Activated naive CD8-positive, alpha-beta T cell treated with anti-CD3 and anti-CD28 coated beads, Interleukin-2, amount 10 ng/mL, durations not matched to agents 7 days and 5 days (primary cell): ENCODE data around the gene HBQ1. TPM values are rescaled to one million over a fixed set of nuclear protein-coding genes. Genes with fewer than 3 reads are reported as not detected.
"Not testable (repeated sequence)": the region's sequence is repeated elsewhere in the genome, so short reads cannot be mapped to it uniquely, and the experiment has no call there.

Experiments used
- ATAC-seq: fragments of 150-1000 bp; cut with Tn5 transposase; one replicate; pipeline ENCODE4 v1.10.0; 2021; ENCODE audit warnings: low read depth, moderate library complexity
- POLR2A ChIA-PET: fragments of 350-600 bp; sonication (Branson Sonifier 250); formaldehyde crosslinking; loops from one replicate; lab custom pipeline; 2021; ENCODE audit warnings: antibody characterized with exemption; lab: Charles Lee
- DNase-seq: peaks from one replicate; pipeline ENCODE4 v3.0.0; 2021
- H3K27ac Mint-ChIP-seq: one replicate; pipeline ENCODE4 v1.8.0; 2022; ENCODE audit warnings: mild to moderate bottlenecking, mixed read lengths
- H3K27me3 Mint-ChIP-seq: one replicate; pipeline ENCODE4 v1.8.0; 2022; ENCODE audit warnings: mild to moderate bottlenecking, moderate library complexity, mixed read lengths
- H3K36me3 Mint-ChIP-seq: one replicate; pipeline ENCODE4 v1.8.0; 2021; ENCODE audit warnings: mild to moderate bottlenecking, mixed read lengths
- H3K4me1 Mint-ChIP-seq: one replicate; pipeline ENCODE4 v1.8.0; 2021; ENCODE audit warnings: mixed read lengths
- H3K4me3 Mint-ChIP-seq: one replicate; pipeline ENCODE4 v1.8.0; 2022; ENCODE audit warnings: mild to moderate bottlenecking, moderate library complexity, mixed read lengths
- H3K9me3 Mint-ChIP-seq: one replicate; pipeline ENCODE4 v1.8.0; 2021; ENCODE audit warnings: mixed read lengths
- total RNA-seq, 2 experiments: library from RNA; stranded (reverse); gene quantifications; one replicate each; pipeline ENCODE4 v1.2.3, GENCODE V29; 2021

Gene HBQ1
- total RNA-seq, 2 experiments from 2014 or later = not detected

GRCh38 chr16:152141-153128, 27.8 kb upstream of the HBQ1 start, which contains the start of gene HBZ:
Gene HBZ (plus strand): TSS chr16:152644. CDS start chr16:152910, 266 bp downstream.
- POLR2A ChIA-PET = no interaction called here
- Mint-ChIP-seq H3K9me3 (no peaks in the 10 kb centered on the region), H3K36me3 (no peaks in the 10 kb centered on the region), H3K27ac (no peak within 1 kb of the TSS), H3K4me3 (peak within 1 kb of the TSS; percentile 13), H3K27me3 (peaks cover 37% of the 10 kb centered on the region), H3K4me1 (peaks cover 5% of the 10 kb centered on the region)
- DNase-seq (no peak), ATAC-seq (peak; percentile 9)

GRCh38 chr16:153129-153521, 27.1 kb upstream of the HBQ1 start:
- peak overlapping the region; percentile 13 for H3K4me3 Mint-ChIP-seq
- peaks cover 36% of the 10 kb centered on the region for H3K27me3 Mint-ChIP-seq
- H3K9me3 Mint-ChIP-seq, H3K27ac Mint-ChIP-seq, DNase-seq, ATAC-seq, H3K36me3 Mint-ChIP-seq, POLR2A ChIA-PET, H3K4me1 Mint-ChIP-seq: not testable (repeated sequence)

- DNase-seq, H3K27ac Mint-ChIP-seq, H3K4me3 Mint-ChIP-seq, H3K36me3 Mint-ChIP-seq, POLR2A ChIA-PET, H3K4me1 Mint-ChIP-seq, H3K9me3 Mint-ChIP-seq: not testable (repeated sequence)
- ATAC-seq = peak; percentile 58
- H3K27me3 Mint-ChIP-seq = peaks cover 35% of the 10 kb centered on the region
These were observed 26.6 kb upstream of the HBQ1 start for GRCh38 chr16:153550-154216.

GRCh38 chr16:154217-155030, 25.8 kb upstream of the HBQ1 start:
- peak; percentile 27 for ATAC-seq
- Mint-ChIP-seq H3K27me3 (peaks cover 31% of the 10 kb centered on the region), H3K4me1 (peaks cover 5% of the 10 kb centered on the region), H3K4me3 (peak overlapping the region; percentile 78), H3K36me3 (no peaks in the 10 kb centered on the region), H3K9me3 (no peaks in the 10 kb centered on the region), H3K27ac (no peak overlapping the region)
- POLR2A ChIA-PET = no interaction called here
- DNase-seq = peak; percentile 52

- Mint-ChIP-seq H3K36me3 (no peaks in the 10 kb centered on the region), H3K9me3 (no peaks in the 10 kb centered on the region), H3K4me3 (peak overlapping the region; percentile 78), H3K4me1 (peaks cover 5% of the 10 kb centered on the region), H3K27me3 (peaks cover 28% of the 10 kb centered on the region), H3K27ac (no peak overlapping the region)
- DNase-seq (no peak), ATAC-seq (no peak)
- POLR2A ChIA-PET = no interaction called here
These were observed 25.2 kb upstream of the HBQ1 start for GRCh38 chr16:155031-155398.

- H3K9me3 Mint-ChIP-seq = no peaks in the 10 kb centered on the region
- peaks cover 28% of the 10 kb centered on the region for H3K27me3 Mint-ChIP-seq
- H3K36me3 Mint-ChIP-seq = no peaks in the 10 kb centered on the region
- ATAC-seq (no peak), DNase-seq (no peak)
- H3K4me1 Mint-ChIP-seq = peaks cover 5% of the 10 kb centered on the region
- no peak overlapping the region for H3K4me3 Mint-ChIP-seq
- H3K27ac Mint-ChIP-seq = no peak overlapping the region
- POLR2A ChIA-PET = no interaction called here
These were observed 21.0 kb upstream of the HBQ1 start for GRCh38 chr16:159136-159849.

GRCh38 chr16:160242-160641, 20.0 kb upstream of the HBQ1 start:
- H3K36me3 Mint-ChIP-seq, H3K27ac Mint-ChIP-seq, H3K9me3 Mint-ChIP-seq, H3K4me3 Mint-ChIP-seq, H3K4me1 Mint-ChIP-seq, POLR2A ChIA-PET, ATAC-seq, DNase-seq: not testable (repeated sequence)
- H3K27me3 Mint-ChIP-seq = peaks cover 24% of the 10 kb centered on the region

GRCh38 chr16:160691-161190, 19.5 kb upstream of the HBQ1 start:
- POLR2A ChIA-PET = no interaction called here
- Mint-ChIP-seq H3K4me1 (no peaks in the 10 kb centered on the region), H3K36me3 (no peaks in the 10 kb centered on the region), H3K27me3 (peaks cover 25% of the 10 kb centered on the region), H3K9me3 (no peaks in the 10 kb centered on the region), H3K4me3 (no peak overlapping the region), H3K27ac (no peak overlapping the region)
- DNase-seq (no peak), ATAC-seq (no peak)

- ATAC-seq (no peak), DNase-seq (no peak)
- Mint-ChIP-seq H3K27me3 (peaks cover 30% of the 10 kb centered on the region), H3K27ac (no peak overlapping the region), H3K4me1 (peaks cover 3% of the 10 kb centered on the region), H3K36me3 (no peaks in the 10 kb centered on the region), H3K9me3 (no peaks in the 10 kb centered on the region), H3K4me3 (no peak overlapping the region)
- POLR2A ChIA-PET = no interaction called here
These were observed 17.8 kb upstream of the HBQ1 start for GRCh38 chr16:162271-162991.

- H3K27ac Mint-ChIP-seq, H3K4me3 Mint-ChIP-seq, H3K36me3 Mint-ChIP-seq, DNase-seq, H3K9me3 Mint-ChIP-seq, H3K4me1 Mint-ChIP-seq, ATAC-seq, POLR2A ChIA-PET: not testable (repeated sequence)
- H3K27me3 Mint-ChIP-seq = peaks cover 37% of the 10 kb centered on the region
These were observed 17.1 kb upstream of the HBQ1 start for GRCh38 chr16:163139-163538.

- H3K4me3 Mint-ChIP-seq, DNase-seq, H3K36me3 Mint-ChIP-seq, H3K27ac Mint-ChIP-seq, H3K9me3 Mint-ChIP-seq, H3K4me1 Mint-ChIP-seq, ATAC-seq, POLR2A ChIA-PET: not testable (repeated sequence)
- peaks cover 40% of the 10 kb centered on the region for H3K27me3 Mint-ChIP-seq
These were observed 16.6 kb upstream of the HBQ1 start for GRCh38 chr16:163696-164095.

GRCh38 chr16:164134-164823, 16.0 kb upstream of the HBQ1 start:
- H3K4me1 Mint-ChIP-seq, H3K9me3 Mint-ChIP-seq, POLR2A ChIA-PET, H3K36me3 Mint-ChIP-seq, H3K4me3 Mint-ChIP-seq, H3K27ac Mint-ChIP-seq, DNase-seq: not testable (repeated sequence)
- H3K27me3 Mint-ChIP-seq = peaks cover 44% of the 10 kb centered on the region
- peak; percentile 41 for ATAC-seq
